Activated B cell treated with CpG ODN at 0.5 μM for 24 hours (primary cell): ENCODE results near the gene MAGEA8. TPM values are rescaled to one million over a fixed set of nuclear protein-coding genes. Genes with fewer than 3 reads are reported as not detected.

Experiments used
- ATAC-seq: fragments of 200-7000 bp; cut with Tn5 transposase; one replicate; pipeline ENCODE4 v1.10.0; 2021; ENCODE audit warnings: low read depth, mild to moderate bottlenecking, moderate library complexity
- CTCF ChIA-PET: fragments of 350-600 bp; sonication (Branson Sonifier 250); formaldehyde crosslinking; loops from one replicate; lab custom pipeline; 2021; ENCODE audit warnings: antibody characterized with exemption; lab: Charles Lee
- POLR2A ChIA-PET: fragments of 350-600 bp; sonication (Branson Sonifier 250); formaldehyde crosslinking; loops from one replicate; lab custom pipeline; 2021; ENCODE audit warnings: antibody characterized with exemption; lab: Charles Lee
- DNase-seq: peaks from one replicate; pipeline ENCODE4 v3.0.0; 2022
- H3K27ac Mint-ChIP-seq: one replicate; pipeline ENCODE4 v1.8.0; 2020; ENCODE audit warnings: mixed read lengths
- H3K27me3 Mint-ChIP-seq: one replicate; pipeline ENCODE4 v1.8.0; 2021; ENCODE audit warnings: mixed read lengths
- H3K36me3 Mint-ChIP-seq: one replicate; pipeline ENCODE4 v1.8.0; 2021; ENCODE audit warnings: low read depth, mixed read lengths
- H3K4me1 Mint-ChIP-seq: one replicate; pipeline ENCODE4 v1.8.0; 2021; ENCODE audit warnings: mixed read lengths
- H3K4me3 Mint-ChIP-seq: one replicate; pipeline ENCODE4 v1.8.0; 2020; ENCODE audit warnings: mild to moderate bottlenecking, mixed read lengths
- H3K9me3 Mint-ChIP-seq: one replicate; pipeline ENCODE4 v1.8.0; 2020; ENCODE audit warnings: mixed read lengths
- intact Hi-C: fragments of 100-400 bp; cut with micrococcal nuclease; formaldehyde crosslinking; loops from one replicate; pipeline ENCODE4 v1.15.1; 2024
- total RNA-seq: library from RNA; stranded (reverse); gene quantifications from 2 replicates; pipeline ENCODE4 v1.2.3, GENCODE V29; 2022
- TF ChIP-seq, protein P1 (sequence below): fragments of 200-600 bp; IDR thresholded peaks from one replicate; pipeline ENCODE4 v1.8.0; 2022; ENCODE audit warnings: antibody characterized with exemption, mild to moderate bottlenecking

MAGEA8 gene
- total RNA-seq, 1 donor from 2014 or later: not detected

DNA sequence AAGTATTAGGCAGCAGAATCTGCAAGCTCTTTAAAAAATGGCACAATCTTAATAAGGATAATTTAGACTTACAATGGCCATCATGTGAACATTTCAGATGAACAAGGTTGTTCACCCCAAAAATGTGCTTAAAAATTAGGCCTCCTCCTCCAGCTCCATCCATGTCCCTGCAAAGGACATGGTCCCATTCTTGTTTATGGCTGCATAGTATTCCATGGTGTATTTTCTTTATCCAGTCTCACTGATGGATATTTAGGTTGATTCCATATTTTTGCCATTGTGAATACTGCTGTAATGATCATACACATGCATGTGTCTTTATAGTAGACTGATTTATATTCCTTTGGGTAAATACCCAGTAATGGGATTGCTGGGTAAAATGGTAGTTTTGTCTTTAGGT is 29.1 kb upstream of the MAGEA8 start:
- ChIA-PET CTCF (no interaction called here), POLR2A (no interaction called here)
- Mint-ChIP-seq H3K9me3 (no peaks in the 10 kb centered on the region), H3K4me3 (no peak overlapping the region), H3K4me1 (no peaks in the 10 kb centered on the region), H3K36me3 (no peaks in the 10 kb centered on the region), H3K27me3 (peaks cover 3% of the 10 kb centered on the region), H3K27ac (no peak overlapping the region)
- DNase-seq (no peak), ATAC-seq (no peak)
- intact Hi-C loops: no loop called here
- TF ChIP-seq, protein P1, sequence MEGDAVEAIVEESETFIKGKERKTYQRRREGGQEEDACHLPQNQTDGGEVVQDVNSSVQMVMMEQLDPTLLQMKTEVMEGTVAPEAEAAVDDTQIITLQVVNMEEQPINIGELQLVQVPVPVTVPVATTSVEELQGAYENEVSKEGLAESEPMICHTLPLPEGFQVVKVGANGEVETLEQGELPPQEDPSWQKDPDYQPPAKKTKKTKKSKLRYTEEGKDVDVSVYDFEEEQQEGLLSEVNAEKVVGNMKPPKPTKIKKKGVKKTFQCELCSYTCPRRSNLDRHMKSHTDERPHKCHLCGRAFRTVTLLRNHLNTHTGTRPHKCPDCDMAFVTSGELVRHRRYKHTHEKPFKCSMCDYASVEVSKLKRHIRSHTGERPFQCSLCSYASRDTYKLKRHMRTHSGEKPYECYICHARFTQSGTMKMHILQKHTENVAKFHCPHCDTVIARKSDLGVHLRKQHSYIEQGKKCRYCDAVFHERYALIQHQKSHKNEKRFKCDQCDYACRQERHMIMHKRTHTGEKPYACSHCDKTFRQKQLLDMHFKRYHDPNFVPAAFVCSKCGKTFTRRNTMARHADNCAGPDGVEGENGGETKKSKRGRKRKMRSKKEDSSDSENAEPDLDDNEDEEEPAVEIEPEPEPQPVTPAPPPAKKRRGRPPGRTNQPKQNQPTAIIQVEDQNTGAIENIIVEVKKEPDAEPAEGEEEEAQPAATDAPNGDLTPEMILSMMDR: no peak

DNA sequence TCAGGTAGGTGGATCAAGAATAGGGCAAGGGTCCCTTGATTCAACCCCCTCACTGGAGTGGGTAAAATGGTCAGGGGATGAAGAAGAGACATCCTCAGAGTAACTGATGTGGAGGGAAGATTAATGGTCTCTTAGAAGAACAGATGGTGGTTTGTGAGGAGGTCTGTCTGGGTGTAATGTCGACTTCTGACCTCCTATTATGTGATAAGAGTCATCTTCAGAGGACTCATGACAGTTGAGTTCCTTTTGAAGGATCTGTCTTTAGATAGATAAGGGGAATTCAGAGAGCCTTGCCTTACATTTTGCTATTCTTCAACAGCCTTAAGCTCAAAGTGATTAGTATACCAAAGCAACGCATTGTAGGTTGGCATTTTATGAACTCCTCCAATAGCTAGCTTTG is 27.1 kb upstream of the MAGEA8 start:
- ChIA-PET CTCF (no interaction called here), POLR2A (no interaction called here)
- no peak for ATAC-seq
- H3K36me3 Mint-ChIP-seq: no peaks in the 10 kb centered on the region
- no peaks in the 10 kb centered on the region for H3K27me3 Mint-ChIP-seq
- DNase-seq: no peak
- H3K4me1 Mint-ChIP-seq: no peaks in the 10 kb centered on the region
- intact Hi-C loops: no loop called here
- no peaks in the 10 kb centered on the region for H3K9me3 Mint-ChIP-seq
- no peak overlapping the region for H3K4me3 Mint-ChIP-seq
- TF ChIP-seq, protein P1: no peak
- no peak overlapping the region for H3K27ac Mint-ChIP-seq

DNA sequence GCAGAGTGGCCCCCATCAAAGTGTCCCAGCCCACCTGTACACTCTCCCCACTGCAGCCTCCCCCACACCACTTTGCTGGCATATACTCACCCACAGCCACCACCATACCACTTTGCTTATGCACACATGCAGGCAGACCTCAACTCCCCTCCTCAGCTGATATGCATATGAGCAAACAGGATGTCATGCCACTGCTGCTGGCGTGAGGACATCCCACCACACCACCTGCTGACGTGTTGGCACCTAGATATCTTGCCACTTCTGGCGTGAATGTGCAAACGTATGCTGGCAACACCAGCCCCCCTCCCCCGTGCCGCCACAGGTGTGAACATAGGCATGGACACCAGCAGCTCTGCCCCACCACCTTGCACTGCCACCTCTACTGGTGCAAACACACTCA is 22.4 kb upstream of the MAGEA8 start:
- POLR2A ChIA-PET: no interaction called here
- Mint-ChIP-seq H3K27ac (no peak overlapping the region), H3K36me3 (no peaks in the 10 kb centered on the region), H3K9me3 (peaks cover 10% of the 10 kb centered on the region), H3K4me1 (no peaks in the 10 kb centered on the region), H3K4me3 (no peak overlapping the region), H3K27me3 (no peaks in the 10 kb centered on the region)
- CTCF ChIA-PET: no interaction called here
- TF ChIP-seq, protein P1: no peak
- no peak for DNase-seq
- ATAC-seq: no peak
- intact Hi-C loops: no loop called here

DNA sequence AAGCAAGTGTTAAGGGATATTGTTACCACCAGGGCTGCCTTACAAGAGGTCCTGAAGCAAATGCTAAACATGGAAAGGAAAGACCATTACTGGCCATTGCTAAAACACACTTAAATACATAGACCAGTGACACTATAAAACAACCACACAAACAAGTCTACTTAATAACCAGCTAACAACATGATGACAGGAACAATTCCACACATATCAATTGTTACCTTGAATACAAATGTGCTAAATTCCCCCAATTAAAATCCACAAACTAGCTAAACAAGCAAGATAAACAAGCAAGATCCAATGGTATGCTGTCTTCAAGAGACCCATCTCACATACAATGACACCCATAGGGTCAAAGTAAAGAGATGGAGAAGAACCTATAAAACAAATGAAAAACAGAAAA is 20.5 kb upstream of the MAGEA8 start:
- H3K4me1 Mint-ChIP-seq: no peaks in the 10 kb centered on the region
- H3K4me3 Mint-ChIP-seq: no peak overlapping the region
- no peaks in the 10 kb centered on the region for H3K36me3 Mint-ChIP-seq
- ChIA-PET CTCF (no interaction called here), POLR2A (no interaction called here)
- no peak for ATAC-seq
- H3K9me3 Mint-ChIP-seq: peaks cover 10% of the 10 kb centered on the region
- no peaks in the 10 kb centered on the region for H3K27me3 Mint-ChIP-seq
- TF ChIP-seq, protein P1: no peak
- intact Hi-C loops: no loop called here
- no peak for DNase-seq
- no peak overlapping the region for H3K27ac Mint-ChIP-seq

DNA sequence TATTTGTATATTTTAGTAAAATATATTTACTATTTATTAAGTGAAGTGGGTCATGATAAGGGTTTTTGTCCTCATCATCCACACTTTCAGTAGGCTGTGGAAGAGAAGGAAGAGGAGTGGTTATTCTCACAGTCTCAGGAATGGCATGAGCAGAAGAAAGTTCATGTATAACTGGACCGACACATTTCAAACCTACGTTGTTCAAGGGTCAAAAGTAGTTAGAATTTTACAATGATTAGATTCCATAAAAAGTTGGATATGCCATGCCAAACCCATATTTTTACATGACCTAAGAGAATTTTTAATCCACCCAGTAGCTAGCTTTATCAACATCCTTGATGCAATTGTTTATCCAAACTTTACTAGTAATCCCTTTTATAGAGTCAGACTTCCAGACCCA is 15.6 kb upstream of the MAGEA8 start:
- H3K27me3 Mint-ChIP-seq: no peaks in the 10 kb centered on the region
- POLR2A ChIA-PET: no interaction called here
- intact Hi-C loops: no loop called here
- no peak for DNase-seq
- H3K36me3 Mint-ChIP-seq: no peaks in the 10 kb centered on the region
- H3K4me3 Mint-ChIP-seq: no peak overlapping the region
- TF ChIP-seq, protein P1: no peak
- no peak overlapping the region for H3K27ac Mint-ChIP-seq
- no peaks in the 10 kb centered on the region for H3K4me1 Mint-ChIP-seq
- ATAC-seq: no peak
- CTCF ChIA-PET: no interaction called here
- H3K9me3 Mint-ChIP-seq: peaks cover 3% of the 10 kb centered on the region
